ENCODE measurements around the gene XYLT1.

Gene XYLT1

GRCh38 chr16:17082095-17082882, 388.5 kb downstream of the XYLT1 start:
- no peak for TF ChIP-seq CTCF (conservative IDR thresholded peaks at IDR 0.05; ENCODE audit: low read length)
- no peak for DNase-seq (ENCODE audit: low read depth)

GRCh38 chr16:17080105-17080504, 390.7 kb downstream of the XYLT1 start:
- no peak overlapping the region for H3K4me3 ChIP-seq (ENCODE audit: low read length)
- no peak for DNase-seq (ENCODE audit: low read depth)
- TF ChIP-seq CTCF (conservative IDR thresholded peaks at IDR 0.05; ENCODE audit: low read length) = no peak

More at GRCh38 chr16:17082095-17082882, 388.5 kb downstream of the XYLT1 start:
- no peak overlapping the region for H3K4me3 ChIP-seq (ENCODE audit: low read length)

- peak; percentile 11; the same call in 1 of the 2 replicates for TF ChIP-seq CTCF (conservative IDR thresholded peaks at IDR 0.05; ENCODE audit: low read length)
- no peak overlapping the region for H3K4me3 ChIP-seq (ENCODE audit: low read length)
- no peak for DNase-seq (ENCODE audit: low read depth)
Measured at GRCh38 chr16:17078931-17079631, 391.7 kb downstream of the XYLT1 start.

DNA sequence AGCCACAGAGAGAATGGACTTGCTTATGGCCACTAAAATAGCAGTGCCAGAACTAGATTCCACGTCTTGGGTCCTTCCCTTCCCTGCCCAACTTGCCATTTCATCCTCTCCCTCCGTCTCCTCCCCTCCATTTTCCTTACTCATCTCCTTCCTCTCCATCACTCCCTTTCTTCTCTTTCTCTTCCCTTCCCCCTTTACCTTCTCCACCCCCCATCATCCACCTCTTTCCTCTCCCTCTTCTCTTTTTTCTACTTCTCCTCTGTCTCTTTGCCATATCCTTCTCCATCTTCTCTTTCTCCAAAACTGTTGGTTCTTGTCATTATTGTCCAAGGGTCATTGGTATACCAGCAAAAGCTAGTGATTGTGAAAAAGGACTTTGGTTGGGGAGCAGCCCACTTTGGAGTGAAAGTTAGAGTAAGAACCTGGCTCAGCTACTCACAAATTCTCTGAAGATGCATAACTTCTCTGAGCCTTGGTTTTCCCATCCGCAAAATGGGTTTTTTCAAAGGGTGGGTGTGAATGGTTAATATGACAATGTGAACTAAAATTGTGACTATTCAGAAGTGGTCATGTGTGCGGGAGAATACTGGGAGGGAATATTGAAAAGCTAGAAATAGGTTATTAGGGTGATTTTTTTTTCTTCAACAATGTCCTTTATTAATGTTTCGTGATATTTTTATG, 393.8 kb downstream of the XYLT1 start:
- no peak for TF ChIP-seq CTCF (conservative IDR thresholded peaks at IDR 0.05; ENCODE audit: low read length)

DNA sequence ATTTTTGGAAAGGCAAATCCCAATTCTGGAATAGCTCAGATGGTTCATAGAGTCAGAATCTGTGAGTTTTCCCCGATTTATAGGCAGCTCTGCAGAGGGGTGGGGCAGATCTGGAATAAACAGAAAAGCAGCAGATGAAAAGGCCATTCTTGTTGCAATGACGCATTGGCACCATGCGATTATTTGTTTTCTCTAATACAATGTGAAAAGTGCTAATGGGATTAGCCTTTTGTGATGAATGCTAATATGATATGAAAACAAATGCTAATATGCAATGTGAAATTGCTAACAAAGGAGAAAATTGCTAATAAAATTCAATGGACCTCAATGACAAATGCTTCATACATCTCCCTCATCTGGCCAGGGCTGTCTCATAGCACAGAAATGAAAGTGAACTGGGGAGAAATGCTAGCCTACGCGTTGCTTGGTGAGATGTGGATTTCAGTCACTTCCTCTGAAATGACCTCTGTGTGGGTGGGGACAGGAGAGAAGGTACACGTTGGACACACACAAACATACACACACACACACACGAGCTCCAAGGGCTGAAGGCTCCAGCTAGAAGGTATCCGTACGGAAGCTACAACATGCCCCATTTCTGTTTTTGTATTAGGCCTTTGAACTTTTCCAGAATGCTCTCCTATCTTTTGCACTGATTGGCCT, 394.5 kb downstream of the XYLT1 start:
- DNase-seq (ENCODE audit: low read depth) = no peak
- TF ChIP-seq CTCF (conservative IDR thresholded peaks at IDR 0.05; ENCODE audit: low read length) = no peak
- H3K4me3 ChIP-seq (ENCODE audit: low read length) = no peak overlapping the region

More for the DNA sequence above, 393.8 kb downstream of the XYLT1 start:
- no peak overlapping the region for H3K4me3 ChIP-seq (ENCODE audit: low read length)
- DNase-seq (ENCODE audit: low read depth) = no peak

DNA sequence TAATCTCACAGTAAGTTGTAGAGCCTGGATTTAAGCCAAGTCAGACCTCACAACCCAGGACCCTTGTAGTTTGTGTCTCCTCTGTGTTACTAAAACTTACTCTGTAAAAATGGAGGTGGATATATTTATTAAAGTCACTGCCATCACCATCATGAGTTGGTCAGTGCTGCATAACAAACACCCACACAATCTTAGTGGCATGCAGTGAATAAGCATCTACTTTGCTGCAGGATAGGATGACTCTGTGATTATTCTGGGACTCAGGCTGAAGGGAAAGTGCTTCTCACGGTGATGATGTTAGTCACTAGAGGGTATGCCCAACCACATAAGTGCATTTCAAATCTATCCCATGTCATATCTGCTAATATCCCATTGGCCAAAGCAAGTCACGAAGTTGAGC, 398.7 kb downstream of the XYLT1 start:
- no peak overlapping the region for H3K4me3 ChIP-seq (ENCODE audit: low read length)
- peak; percentile 8 for DNase-seq (ENCODE audit: low read depth)
- no peak for TF ChIP-seq CTCF (conservative IDR thresholded peaks at IDR 0.05; ENCODE audit: low read length)
